Heart left ventricle (tissue), 16 donors: Measurements from ENCODE around the gene SPPL3. TPM values are rescaled to one million over a fixed set of nuclear protein-coding genes. Genes with fewer than 3 reads are reported as not detected.

Source experiments
- ATAC-seq, 4 donors: fragments of 200-7000 bp; cut with Tn5 transposase; one replicate each; pipeline ENCODE4 v1.9.1; 2020 to 2022; ENCODE audit warnings: moderate library complexity in 4 of 4, mild to moderate bottlenecking in 3 of 4, moderate number of reproducible peaks in 1 of 4
- DNase-seq, 5 donors: peaks; one replicate each; pipeline ENCODE4 v3.0.0-alpha.2; 2020
- H3K27ac ChIP-seq, 12 donors: fragments of 200-600 bp; sonication (generic) in 4 of 12; one replicate each; pipeline versions ENCODE4 v1.5.0 to v1.8.0; 2016 to 2022; ENCODE audit warnings: mild to moderate bottlenecking in 2 of 12
- H3K27me3 ChIP-seq, 9 donors: fragments of 200-600 bp; sonication (generic) in 2 of 9; one replicate each; pipeline versions ENCODE4 v1.5.1 to v1.8.0; 2016 to 2022; ENCODE audit warnings: mild to moderate bottlenecking in 3 of 9
- H3K36me3 ChIP-seq, 9 donors: fragments of 200-600 bp; sonication (generic) in 2 of 9; one replicate each; pipeline versions ENCODE4 v1.5.0 to v1.8.0; 2018 to 2022; ENCODE audit warnings: mild to moderate bottlenecking in 2 of 9
- H3K4me1 ChIP-seq, 12 donors: fragments of 200-600 bp; sonication (generic) in 4 of 12; one replicate each; pipeline versions ENCODE4 v1.5.0 to v1.8.0; 2016 to 2022; ENCODE audit warnings: mild to moderate bottlenecking in 3 of 12
- H3K4me3 ChIP-seq, 12 donors: fragments of 200-600 bp; sonication (generic) in 4 of 12; one replicate each; pipeline versions ENCODE4 v1.5.0 to v1.8.0; 2017 to 2022; ENCODE audit warnings: mild to moderate bottlenecking in 9 of 12, moderate library complexity in 4 of 12
- H3K9me3 ChIP-seq, 12 donors: fragments of 200-600 bp; sonication (generic) in 4 of 12; one replicate each; pipeline versions ENCODE4 v1.5.0 to v1.8.0; 2016 to 2022; ENCODE audit warnings: mild to moderate bottlenecking in 1 of 12
- POLR2A ChIP-seq, 2 donors: fragments of 450-650 bp; IDR thresholded peaks; one replicate each; pipeline ENCODE4 v1.6.1; 2017; ENCODE audit warnings: antibody characterized with exemption in 2 of 2, mild to moderate bottlenecking in 2 of 2, moderate library complexity in 2 of 2
- WGBS, 4 donors: extraction: QIAGEN DNeasy Blood & Tissue Kit in 2 of 4; methylation state at CpG; one replicate each; pipeline versions ENCODE4 v1.1.5 to v1.1.7; 2013 to 2018; 5-methylcytosine and 5-hydroxymethylcytosine counted together
- intact Hi-C, 10 donors: fragments of 100-400 bp; cut with DNase I; formaldehyde crosslinking; loops; one replicate each; pipeline versions ENCODE4 v1.11.1 to v1.14.2; 2022
- polyA plus RNA-seq, 2 donors: library from polyadenylated mRNA; stranded (reverse); fragments of 200-250 nt; gene quantifications; one replicate each; pipeline ENCODE4 v1.2.3, GENCODE V29; 2013
- total RNA-seq, 9 donors: library from RNA; depleted of rRNA in 2 of 9; stranded (reverse); fragments of >200 nt in 2 of 9; fragmentation: NEBNext Ultra II Directional in 3 of 9; extraction: Animal tissue kit (Norgen Biotek cat#: 25700) in 3 of 9; gene quantifications; one replicate each; pipeline versions ENCODE4 v1.1.0 to v1.2.4, GENCODE V29; 2016 to 2023
- TF ChIP-seq, protein P1 (sequence below), 12 donors: fragments of 200-600 bp; sonication (generic) in 4 of 12; IDR thresholded peaks; one replicate each; pipeline versions ENCODE4 v1.5.0 to v1.8.0; 2018 to 2022; ENCODE audit warnings: antibody characterized with exemption in 12 of 12, mild to moderate bottlenecking in 5 of 12
- donor health status: ischemic (EF 13 %, LVEDD 7.1; RV severe dilation, severe dysfunction).
- donor health status: healthy with polysubstance abuse.
- donor health status: DM: no; HTN: yes; CAD: no.
- donor health status: DM: no; HTN: no; CAD: no.
- donor health status: ischemic (EF 25% LVEDD 6.9; RV normal size, moderate dysfunction).
- donor health status: ischemic (EF 25% LVEDD 5.7; RV mildly dilated, moderate dysfunction).
- donor health status: healthy.
- donor health status: DM: yes; HTN: yes; CAD: no.
- donor health status: ischemic (EF 35%, LVEDD 5.7; RV mildly dilated, moderate dysfunction).
- donor health status: nonischemic (EF 11% LVEDD 7.7; RV severe dilation, severe dysfunction).
- donor health status: DM: yes; HTN: yes; CAD: no.
- donor health status: PGD.
- donor health status: ischemic (EF 29% LVEDD 5.4; RV normal size, mild dysfunction).
- donor health status: nonischemic (EF 23%, LVEDD 6.1; RV moderate dilation, normal function).

Gene SPPL3
- total and polyA plus RNA-seq, 11 donors = 8.2 to 48.2 (median 26.5) TPM

DNA sequence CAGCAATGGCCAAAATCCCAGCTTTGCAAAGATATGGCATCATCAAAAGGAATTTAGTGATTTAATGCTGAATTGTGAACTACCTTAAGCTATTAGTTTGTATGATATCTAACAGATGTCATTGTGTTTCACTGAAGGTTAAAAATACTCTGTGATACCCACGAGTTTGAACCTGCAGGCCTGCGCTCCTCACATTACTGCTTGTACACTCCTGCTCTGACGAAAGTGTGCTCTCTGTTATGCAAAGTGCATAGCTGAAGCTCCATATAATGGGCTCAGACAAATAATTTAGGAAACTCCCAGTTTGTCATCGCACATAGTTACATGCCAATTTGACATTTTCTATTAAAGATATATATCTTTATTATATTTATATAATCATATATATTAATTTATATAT is 52.2 kb downstream of the SPPL3 start:
- no peak for DNase-seq
- no peaks in the 10 kb centered on the region for H3K9me3 ChIP-seq
- peaks cover 0 to 87% (median 64%) of the 10 kb centered on the region in 12 donors for H3K4me1 ChIP-seq
- H3K36me3 ChIP-seq = no peaks in the 10 kb centered on the region
- WGBS, 4 donors = 62 to 68% (median 63%) methylated on average over 4 of the region's 4 CpGs
- no peak for ATAC-seq
- intact Hi-C loops = loop anchor here in 1 of 10 donors (10.0 kb wide), 1 partner anchor 123 kb away; the partner anchor contains the start of gene HNF1A
- H3K27ac ChIP-seq = no peak overlapping the region
- no peaks in the 10 kb centered on the region for H3K27me3 ChIP-seq
- H3K4me3 ChIP-seq = no peak overlapping the region
- TF ChIP-seq, protein P1, sequence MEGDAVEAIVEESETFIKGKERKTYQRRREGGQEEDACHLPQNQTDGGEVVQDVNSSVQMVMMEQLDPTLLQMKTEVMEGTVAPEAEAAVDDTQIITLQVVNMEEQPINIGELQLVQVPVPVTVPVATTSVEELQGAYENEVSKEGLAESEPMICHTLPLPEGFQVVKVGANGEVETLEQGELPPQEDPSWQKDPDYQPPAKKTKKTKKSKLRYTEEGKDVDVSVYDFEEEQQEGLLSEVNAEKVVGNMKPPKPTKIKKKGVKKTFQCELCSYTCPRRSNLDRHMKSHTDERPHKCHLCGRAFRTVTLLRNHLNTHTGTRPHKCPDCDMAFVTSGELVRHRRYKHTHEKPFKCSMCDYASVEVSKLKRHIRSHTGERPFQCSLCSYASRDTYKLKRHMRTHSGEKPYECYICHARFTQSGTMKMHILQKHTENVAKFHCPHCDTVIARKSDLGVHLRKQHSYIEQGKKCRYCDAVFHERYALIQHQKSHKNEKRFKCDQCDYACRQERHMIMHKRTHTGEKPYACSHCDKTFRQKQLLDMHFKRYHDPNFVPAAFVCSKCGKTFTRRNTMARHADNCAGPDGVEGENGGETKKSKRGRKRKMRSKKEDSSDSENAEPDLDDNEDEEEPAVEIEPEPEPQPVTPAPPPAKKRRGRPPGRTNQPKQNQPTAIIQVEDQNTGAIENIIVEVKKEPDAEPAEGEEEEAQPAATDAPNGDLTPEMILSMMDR (IDR thresholded peaks at IDR 0.05) = no peak
- no peak for TF ChIP-seq POLR2A (IDR thresholded peaks at IDR 0.05)

- 80 to 86% (median 83%) methylated on average over 7 of the region's 7 CpGs for WGBS, 4 donors
- Histone ChIP-seq H3K4me1 (peaks cover 0 to 87% (median 64%) of the 10 kb centered on the region in 12 donors), H3K27ac (peak overlapping the region in 2 of 12 donors; percentile 13 to 28), H3K9me3 (no peaks in the 10 kb centered on the region), H3K36me3 (no peaks in the 10 kb centered on the region), H3K4me3 (no peak overlapping the region), H3K27me3 (no peaks in the 10 kb centered on the region)
- ATAC-seq (no peak), DNase-seq (no peak)
- TF ChIP-seq POLR2A (IDR thresholded peaks at IDR 0.05) = no peak
- TF ChIP-seq, protein P1 (IDR thresholded peaks at IDR 0.05) = no peak
- intact Hi-C loops = loop anchor here in 1 of 10 donors (10.0 kb wide), 1 partner anchor 123 kb away; the partner anchor contains the start of gene HNF1A
Observed at GRCh38 chr12:120851444-120851843, 52.7 kb downstream of the SPPL3 start.

- no peak for DNase-seq
- intact Hi-C loops = loop anchor here in 2 of 10 donors (5.0 to 10.0 kb wide), 4 partner anchors 38 to 125 kb away; partner anchors contain the start of genes HNF1A (in 1 of the 2) and SPPL3 (in 1 of the 2)
- H3K27ac ChIP-seq = peak overlapping the region in 9 of 12 donors; percentile 16 to 73 (median 51)
Observed at GRCh38 chr12:120849765-120850164, 54.4 kb downstream of the SPPL3 start.

GRCh38 chr12:120847814-120848213 is 56.3 kb downstream of the SPPL3 start:
- Histone ChIP-seq H3K4me3 (no peak overlapping the region), H3K27me3 (no peaks in the 10 kb centered on the region), H3K27ac (peak overlapping the region in 5 of 12 donors; percentile 8 to 52 (median 21)), H3K9me3 (no peaks in the 10 kb centered on the region), H3K36me3 (peaks cover 0 to 5% (median 0%) of the 10 kb centered on the region in 9 donors), H3K4me1 (peaks cover 0 to 90% (median 65%) of the 10 kb centered on the region in 12 donors)
- WGBS, 4 donors = 24 to 32% (median 28%) methylated on average over 3 of the region's 3 CpGs
- DNase-seq = no peak
- intact Hi-C loops = loop anchor here in 2 of 10 donors (5.0 to 10.0 kb wide), 3 partner anchors 39 to 63 kb away; partner anchors contain the start of gene SPPL3 (in 1 of the 2)
- ATAC-seq = peak in 1 of 4 donors; percentile 11
- no peak for TF ChIP-seq POLR2A (IDR thresholded peaks at IDR 0.05)
- TF ChIP-seq, protein P1 (IDR thresholded peaks at IDR 0.05) = no peak

More at GRCh38 chr12:120849765-120850164, 54.4 kb downstream of the SPPL3 start:
- Histone ChIP-seq H3K27me3 (no peaks in the 10 kb centered on the region), H3K4me1 (peaks cover 0 to 89% (median 67%) of the 10 kb centered on the region in 12 donors), H3K9me3 (no peaks in the 10 kb centered on the region), H3K4me3 (no peak overlapping the region), H3K36me3 (peaks cover 0 to 5% (median 0%) of the 10 kb centered on the region in 9 donors)
- peak; percentile 31 to 84 (median 55) for ATAC-seq
- 7 to 24% (median 17%) methylated on average over 2 of the region's 2 CpGs for WGBS, 4 donors
- TF ChIP-seq, protein P1 (IDR thresholded peaks at IDR 0.05) = no peak
